ENCODE data around the gene ZKSCAN7. TPM values are rescaled to one million over a fixed set of nuclear protein-coding genes. Genes with fewer than 3 reads are reported as not detected.

The ZKSCAN7 gene
- total and polyA plus RNA-seq, 2 donors (not counting 3 experiments of a cell fraction or from before 2014, with no cell fraction given): 0.75 to 1.9 TPM

DNA sequence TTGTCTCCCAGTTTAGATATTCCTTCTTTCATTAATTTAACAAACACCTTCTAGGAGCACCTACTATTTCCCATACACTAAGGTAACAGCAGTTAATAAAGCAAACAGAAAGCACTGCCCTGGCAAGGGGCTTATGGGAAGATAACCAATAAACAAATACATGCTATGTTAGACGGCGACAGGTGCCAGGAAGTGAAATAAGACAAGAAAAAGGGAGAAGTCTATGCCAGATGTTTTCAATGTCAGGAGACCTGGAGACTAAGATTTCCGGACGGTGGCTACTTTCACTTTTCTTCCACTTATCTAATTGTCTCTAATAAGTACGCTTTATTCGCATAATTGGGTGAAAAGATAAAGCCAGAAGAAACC lies 45.0 kb upstream of the ZKSCAN7 start:
- peaks cover 32% of the 10 kb centered on the region for H3K79me2 ChIP-seq (ENCODE audit: control insufficient read depth, insufficient read depth, low read length)
- peak overlapping the region; percentile 80 to 98 (median 88) for H3K4me3 ChIP-seq (replicated peaks in 1 of 3; ENCODE audit: insufficient read depth in 1 of 3, low read depth in 1 of 3, low read length in 3 of 3)
- H3K27me3 ChIP-seq (ENCODE audit: control insufficient read depth in 2 of 2, insufficient read depth in 2 of 2, low read length in 2 of 2): no peaks in the 10 kb centered on the region
- H3K27ac ChIP-seq (ENCODE audit: insufficient read depth, low read depth, low read length): peak overlapping the region; percentile 58
- intact Hi-C loops (cut with micrococcal nuclease) (loop anchor here (1.0 to 10.0 kb wide), 6 partner anchors 33 to 1175 kb away; partner anchors contain the start of genes SACM1L, TCAIM, ZNF197 and ZNF445), dilution Hi-C loops (cut with MboI; ENCODE audit: extremely low pct_ligation_motif_present, low sequenced_read_pairs) (no loop called here)
- no peaks in the 10 kb centered on the region for H3K9me3 ChIP-seq (replicated peaks; ENCODE audit: control insufficient read depth, insufficient read depth, low read length)
- peaks cover 13% of the 10 kb centered on the region for H3K4me1 ChIP-seq (ENCODE audit: control insufficient read depth, extremely low read depth, insufficient read depth, low read length)
- H4K20me1 ChIP-seq (replicated peaks; ENCODE audit: control insufficient read depth, extremely low read depth, insufficient read depth, low read length): no peaks in the 10 kb centered on the region
- no peaks in the 10 kb centered on the region for H3K36me3 ChIP-seq (ENCODE audit: control insufficient read depth in 2 of 2, extremely low read depth in 1 of 2, insufficient read depth in 2 of 2, low read length in 2 of 2)
- CTCF ChIA-PET: interaction anchor here (0.6 to 2.3 kb wide), 3 partner anchors 18 to 187 kb away, joined by 3 to 8 read pairs (median 4); no protein-coding TSS in a partner anchor
- POLR2A ChIA-PET: no interaction called here
- peak overlapping the region; percentile 96 for H3K4me2 ChIP-seq (ENCODE audit: insufficient read depth, low read length)
- DNase-seq (ENCODE audit: low read depth, low spot score) (peak; percentile 49), FAIRE-seq (no peak)
- peak overlapping the region; percentile 94 for H3K9ac ChIP-seq (replicated peaks; ENCODE audit: extremely low read depth, insufficient read depth, low read length)
- no peaks in the 10 kb centered on the region for H3K9me1 ChIP-seq (replicated peaks; ENCODE audit: control insufficient read depth, extremely low read depth, insufficient read depth, low read length)
- no peak for TF ChIP-seq POLR2AphosphoS5 (IDR thresholded peaks at IDR 0.05; ENCODE audit: insufficient read depth, low read depth, low read length)
- TF ChIP-seq POLR2A (IDR thresholded peaks at IDR 0.05; ENCODE audit: low read depth, low read length): no peak
- no peak for TF ChIP-seq JUN (IDR thresholded peaks at IDR 0.05; ENCODE audit: borderline replicate concordance, insufficient read depth, insufficient read length, low read depth)
- TF ChIP-seq, protein P1, sequence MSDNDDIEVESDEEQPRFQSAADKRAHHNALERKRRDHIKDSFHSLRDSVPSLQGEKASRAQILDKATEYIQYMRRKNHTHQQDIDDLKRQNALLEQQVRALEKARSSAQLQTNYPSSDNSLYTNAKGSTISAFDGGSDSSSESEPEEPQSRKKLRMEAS (IDR thresholded peaks at IDR 0.05; ENCODE audit: insufficient read depth, insufficient read length): no peak
- TF ChIP-seq, protein P2, sequence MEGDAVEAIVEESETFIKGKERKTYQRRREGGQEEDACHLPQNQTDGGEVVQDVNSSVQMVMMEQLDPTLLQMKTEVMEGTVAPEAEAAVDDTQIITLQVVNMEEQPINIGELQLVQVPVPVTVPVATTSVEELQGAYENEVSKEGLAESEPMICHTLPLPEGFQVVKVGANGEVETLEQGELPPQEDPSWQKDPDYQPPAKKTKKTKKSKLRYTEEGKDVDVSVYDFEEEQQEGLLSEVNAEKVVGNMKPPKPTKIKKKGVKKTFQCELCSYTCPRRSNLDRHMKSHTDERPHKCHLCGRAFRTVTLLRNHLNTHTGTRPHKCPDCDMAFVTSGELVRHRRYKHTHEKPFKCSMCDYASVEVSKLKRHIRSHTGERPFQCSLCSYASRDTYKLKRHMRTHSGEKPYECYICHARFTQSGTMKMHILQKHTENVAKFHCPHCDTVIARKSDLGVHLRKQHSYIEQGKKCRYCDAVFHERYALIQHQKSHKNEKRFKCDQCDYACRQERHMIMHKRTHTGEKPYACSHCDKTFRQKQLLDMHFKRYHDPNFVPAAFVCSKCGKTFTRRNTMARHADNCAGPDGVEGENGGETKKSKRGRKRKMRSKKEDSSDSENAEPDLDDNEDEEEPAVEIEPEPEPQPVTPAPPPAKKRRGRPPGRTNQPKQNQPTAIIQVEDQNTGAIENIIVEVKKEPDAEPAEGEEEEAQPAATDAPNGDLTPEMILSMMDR (IDR thresholded peaks at IDR 0.05; ENCODE audit: extremely low read depth in 1 of 2, insufficient read depth in 1 of 2, low read depth in 1 of 2, low read length in 2 of 2): no peak
- TF ChIP-seq EZH2 (IDR thresholded peaks at IDR 0.05; ENCODE audit: borderline replicate concordance, low read depth, low read length, severe bottlenecking): no peak
- TF ChIP-seq FOS (IDR thresholded peaks at IDR 0.05; ENCODE audit: borderline replicate concordance, insufficient read depth, low read length): no peak
- TF ChIP-seq MYC (IDR thresholded peaks at IDR 0.05; ENCODE audit: low read depth, low read length): no peak
- BruUV-seq (replicated peaks): no TSS peak
- peak overlapping the region; percentile 91 for H2AFZ ChIP-seq (ENCODE audit: low read depth, low read length)
